SK-N-SH treated with all-trans-retinoic acid at 6 μM for 48 hours (cell line): ENCODE measurements around the gene USP24.

Experiments
- ARNTL ChIP-seq: fragments of 450-650 bp; formaldehyde crosslinking; IDR thresholded peaks from 2 replicates; pipeline ENCODE4 v1.5.0; 2020; ENCODE audit warnings: low read depth, mild to moderate bottlenecking, moderate library complexity, borderline replicate concordance
- CSRNP3 ChIP-seq: fragments of 250-450 bp; sonication (Bioruptor Pico); IDR thresholded peaks from 2 replicates; pipeline ENCODE4 v1.5.1; 2021; ENCODE audit warnings: mild to moderate bottlenecking, moderate library complexity
- PATZ1 ChIP-seq: fragments of 250-450 bp; sonication (Bioruptor Pico); IDR thresholded peaks from 2 replicates; pipeline ENCODE4 v1.8.0; 2020; ENCODE audit warnings: mild to moderate bottlenecking, moderate library complexity, borderline replicate concordance
- POU6F1 ChIP-seq: fragments of 250-450 bp; sonication (Bioruptor Pico); IDR thresholded peaks from 2 replicates; pipeline ENCODE4 v1.8.0; 2021; ENCODE audit warnings: low read depth, mild to moderate bottlenecking, moderate library complexity, borderline replicate concordance
- PPARA ChIP-seq: fragments of 250-450 bp; sonication (Bioruptor Pico); IDR thresholded peaks from 2 replicates; pipeline ENCODE4 v1.5.0; 2020; ENCODE audit warnings: mild to moderate bottlenecking, borderline replicate concordance
- ZFP3 ChIP-seq: fragments of 250-450 bp; sonication (Bioruptor Pico); IDR thresholded peaks from 2 replicates; pipeline ENCODE4 v1.5.0; 2020; ENCODE audit warnings: mild to moderate bottlenecking, moderate library complexity
- ZFP30 ChIP-seq: fragments of 450-650 bp; formaldehyde crosslinking; IDR thresholded peaks from 2 replicates; pipeline ENCODE4 v1.5.0; 2022; ENCODE audit warnings: mild to moderate bottlenecking, moderate library complexity
- ZNF70 ChIP-seq: fragments of 450-650 bp; formaldehyde crosslinking; IDR thresholded peaks from 2 replicates; pipeline ENCODE4 v1.5.0; 2020; ENCODE audit warnings: mild to moderate bottlenecking, moderate library complexity

GRCh38 chr1:55021942-55022546 is 193.1 kb downstream of the USP24 start:
- TF ChIP-seq CSRNP3 (CRISPR knock-in tag) (no peak), ZFP30 (CRISPR knock-in tag) (no peak), PATZ1 (CRISPR knock-in tag) (no peak), ZNF70 (no peak), ZFP3 (CRISPR knock-in tag) (no peak), ARNTL (CRISPR knock-in tag) (no peak), POU6F1 (CRISPR knock-in tag) (no peak), PPARA (CRISPR knock-in tag) (no peak)
